IMR-90 (cell line): ENCODE measurements around the gene UBXN6. TPM values are rescaled to one million over a fixed set of nuclear protein-coding genes. Genes with fewer than 3 reads are reported as not detected.

ENCODE experiments used
- ATAC-seq: fragments of 200-7000 bp; cut with Tn5 transposase; 2 replicates; pipeline ENCODE4 v1.9.1; 2020; ENCODE audit warnings: low read depth, mild to moderate bottlenecking, moderate library complexity
- BruUV-seq: library from RNA; stranded (reverse); fragments of 400-500 nt; replicated peaks from 2 replicates; lab custom pipeline; 2021; lab: Mats Ljungman, UMichigan
- CTCF ChIA-PET: fragments of 300-600 bp; formaldehyde crosslinking; extraction: SDS; loops from one replicate; lab custom pipeline; 2021; ENCODE audit warnings: antibody characterized with exemption; lab: Yijun Ruan, JAX
- POLR2A ChIA-PET: fragments of 300-600 bp; sonication (Branson Sonifier 250); formaldehyde crosslinking; loops from one replicate; lab custom pipeline; 2022; ENCODE audit warnings: antibody characterized with exemption; ENCODE audit not compliant: unreplicated experiment; lab: Charles Lee
- DNase-seq: peaks from one replicate; pipeline ENCODE4 v3.0.0; 2013
- H2AFZ ChIP-seq: replicated peaks from 2 replicates; pipeline ENCODE3; 2013; ENCODE audit warnings: low read length, mild to moderate bottlenecking; ENCODE audit not compliant: poor library complexity
- H2AK5ac ChIP-seq: 2 replicates; pipeline ENCODE4 v1.6.1; 2013; ENCODE audit warnings: low read depth, low read length, inconsistent platforms
- H2AK9ac ChIP-seq: replicated peaks from 2 replicates; pipeline ENCODE3; 2013; ENCODE audit warnings: mild to moderate bottlenecking, low read depth, low read length, moderate library complexity; ENCODE audit not compliant: poor library complexity
- H2BK120ac ChIP-seq: 2 replicates; pipeline ENCODE4 v1.6.1; 2013; ENCODE audit warnings: low read depth, low read length, inconsistent platforms
- H2BK15ac ChIP-seq: 3 replicates; pipeline ENCODE4 v1.6.1; 2013; ENCODE audit warnings: low read depth, low read length, inconsistent platforms
- H2BK20ac ChIP-seq: 2 replicates; pipeline ENCODE4 v1.6.1; 2013; ENCODE audit warnings: low read depth, mild to moderate bottlenecking, inconsistent platforms, low read length, moderate library complexity
- H2BK5ac ChIP-seq: 2 replicates; pipeline ENCODE4 v1.6.1; 2013; ENCODE audit warnings: mild to moderate bottlenecking, low read depth, low read length, inconsistent platforms; ENCODE audit not compliant: poor library complexity, severe bottlenecking
- H3K14ac ChIP-seq: replicated peaks from 2 replicates; pipeline ENCODE4 v1.6.1; 2013; ENCODE audit warnings: low read depth, low read length, inconsistent platforms
- H3K18ac ChIP-seq: 2 replicates; pipeline ENCODE4 v1.6.1; 2013; ENCODE audit warnings: low read depth, low read length, control low read depth
- H3K23ac ChIP-seq: 2 replicates; pipeline ENCODE4 v1.6.1; 2013; ENCODE audit warnings: low read depth, low read length, inconsistent platforms
- H3K27ac ChIP-seq: 2 replicates; pipeline ENCODE4 v1.5.1; 2013; ENCODE audit warnings: mild to moderate bottlenecking, control low read depth, low read length; ENCODE audit not compliant: insufficient read depth
- H3K27me3 ChIP-seq: 2 replicates; pipeline ENCODE4 v1.6.1; 2013; ENCODE audit warnings: low read length; ENCODE audit not compliant: control insufficient read depth, insufficient read depth
- H3K36me3 ChIP-seq: 2 replicates; pipeline ENCODE4 v1.6.1; 2013; ENCODE audit warnings: low read length, mixed read lengths; ENCODE audit not compliant: control insufficient read depth, insufficient read depth
- H3K4ac ChIP-seq: 2 replicates; pipeline ENCODE4 v1.6.1; 2013; ENCODE audit warnings: low read depth, low read length, inconsistent platforms
- H3K4me1 ChIP-seq: 2 replicates; pipeline ENCODE4 v1.6.1; 2013; ENCODE audit warnings: low read length, mixed read lengths; ENCODE audit not compliant: control insufficient read depth, insufficient read depth
- H3K4me2 ChIP-seq: 2 replicates; pipeline ENCODE4 v1.6.1; 2013; ENCODE audit warnings: low read depth, mild to moderate bottlenecking, control low read depth, low read length, moderate library complexity
- H3K4me3 ChIP-seq: 2 replicates; pipeline ENCODE4 v1.5.1; 2013; ENCODE audit warnings: low read depth, mild to moderate bottlenecking, control low read depth, low read length, moderate library complexity; ENCODE audit not compliant: insufficient read depth
- H3K56ac ChIP-seq: 2 replicates; pipeline ENCODE4 v1.6.1; 2013; ENCODE audit warnings: low read length, inconsistent platforms; ENCODE audit not compliant: insufficient read depth; ENCODE audit errors: extremely low read depth
- H3K79me1 ChIP-seq, 2 experiments: 2 replicates each; pipeline ENCODE4 v1.6.1; 2013; ENCODE audit warnings: low read length in 2 of 2, inconsistent platforms in 1 of 2, low read depth in 1 of 2
- H3K9ac ChIP-seq: 2 replicates; pipeline ENCODE4 v1.6.1; 2013; ENCODE audit warnings: low read depth, low read length, control low read depth
- H3K9me1 ChIP-seq: 2 replicates; pipeline ENCODE4 v1.6.1; 2013; ENCODE audit warnings: low read length, inconsistent platforms; ENCODE audit not compliant: insufficient read depth
- H3K9me3 ChIP-seq: 2 replicates; pipeline ENCODE4 v1.6.1; 2013; ENCODE audit warnings: low read length; ENCODE audit not compliant: control insufficient read depth, insufficient read depth
- H4K20me1 ChIP-seq: 2 replicates; pipeline ENCODE4 v1.6.1; 2013; ENCODE audit warnings: low read length, inconsistent platforms; ENCODE audit not compliant: insufficient read depth
- H4K5ac ChIP-seq: 2 replicates; pipeline ENCODE4 v1.6.1; 2013; ENCODE audit warnings: mild to moderate bottlenecking, low read depth, low read length, control low read depth
- H4K8ac ChIP-seq, 2 experiments: 2 replicates each; pipeline ENCODE4 v1.6.1; 2013; ENCODE audit warnings: low read depth in 2 of 2, low read length in 2 of 2, control low read depth in 1 of 2, inconsistent platforms in 1 of 2
- H4K91ac ChIP-seq: 2 replicates; pipeline ENCODE4 v1.6.1; 2013; ENCODE audit warnings: low read depth, low read length, inconsistent platforms; ENCODE audit not compliant: insufficient read depth
- FOS ChIP-seq: fragments of 150-350 bp; IDR thresholded peaks from 2 replicates; pipeline ENCODE4 v1.6.1; 2016; ENCODE audit warnings: low read depth, low read length
- RAD21 ChIP-seq: IDR thresholded peaks from 2 replicates; pipeline ENCODE4 v1.6.1; 2012; ENCODE audit warnings: low read length, improper control_type of control experiment
- WGBS, 2 experiments: methylation state at CpG; one replicate each; pipeline versions ENCODE4 v1.1.5 to v1.1.7; 2013; ENCODE audit warnings: missing lambda C conversion rate in 2 of 2; ENCODE audit not compliant: insufficient read length in 1 of 2; ENCODE audit errors: extremely low coverage in 2 of 2; 5-methylcytosine and 5-hydroxymethylcytosine counted together
- dilution Hi-C: fragments of 300-500 bp; cut with HindIII; formaldehyde crosslinking; loops from one replicate; pipeline ENCODE4 v1.14.3; 2018; ENCODE audit warnings: low sequenced_read_pairs; ENCODE audit not compliant: unreplicated experiment
- in situ Hi-C: fragments of 300-500 bp; cut with MboI; formaldehyde crosslinking; loops from 3 replicates; pipeline ENCODE4 v1.14.3; 2019; ENCODE audit warnings: low sequenced_read_pairs, inconsistent platforms, mixed read lengths
- intact Hi-C: fragments of 100-400 bp; cut with micrococcal nuclease; formaldehyde crosslinking; loops from 2 replicates; pipeline ENCODE4 v1.10.0; 2022
- polyA plus RNA-seq, 3 experiments: library from polyadenylated mRNA; depleted of rRNA; stranded (reverse); fragments of >200 nt; gene quantifications; 2 replicates each; pipeline ENCODE4 v1.2.3, GENCODE V29; 2012; ENCODE audit warnings: low replicate concordance in 1 of 3
- total RNA-seq: library from RNA; depleted of rRNA; stranded (reverse); fragments of >200 nt; gene quantifications from 2 replicates; pipeline ENCODE4 v1.2.3, GENCODE V29; 2012

Gene UBXN6
- total and polyA plus RNA-seq, 2 of the 4 experiments (the other 2 are of a cell fraction), result 84.2 to 86.5 TPM

DNA sequence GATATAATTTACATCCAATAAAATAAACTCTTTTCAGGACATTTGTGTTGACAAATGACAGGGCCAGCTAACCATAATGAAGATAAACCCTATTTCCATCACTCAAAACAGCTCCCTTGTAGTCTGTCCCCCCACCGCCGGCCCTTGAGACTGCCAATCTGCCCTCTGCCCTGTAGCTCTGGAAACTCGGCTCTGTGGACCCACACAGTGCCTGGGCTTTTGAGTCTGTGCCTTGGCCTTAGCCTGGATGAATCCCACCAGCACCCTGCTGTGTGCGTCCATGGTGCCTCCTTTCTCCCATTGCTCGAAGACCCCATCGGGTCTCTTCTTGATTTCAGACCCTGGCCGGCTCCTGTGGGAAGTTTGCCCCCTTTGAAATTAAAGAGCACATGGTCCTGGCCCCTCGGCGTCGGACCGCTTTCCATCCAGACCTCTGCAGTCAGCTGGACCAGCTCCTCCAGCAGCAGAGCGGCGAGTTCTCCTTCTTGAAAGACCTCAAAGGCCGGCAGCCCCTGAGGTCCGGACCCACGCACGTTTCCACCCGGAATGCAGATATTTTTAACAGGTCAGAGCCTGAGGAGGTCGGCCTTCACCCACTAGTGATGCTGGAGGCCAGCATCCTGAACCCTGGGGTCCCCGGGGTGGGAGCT, 29.1 kb downstream of the UBXN6 start:
- no peak for DNase-seq
- Histone ChIP-seq H4K8ac (no peak overlapping the region), H4K91ac (no peak overlapping the region), H3K9ac (no peak overlapping the region), H3K27ac (no peak overlapping the region), H3K23ac (no peak overlapping the region), H4K5ac (no peak overlapping the region), H2BK15ac (no peak overlapping the region), H3K4me3 (no peak overlapping the region), H2AK5ac (no peak overlapping the region), H4K20me1 (no peaks in the 10 kb centered on the region), H3K36me3 (peaks cover 21% of the 10 kb centered on the region), H3K14ac (no peak overlapping the region), H3K9me1 (no peaks in the 10 kb centered on the region; the same call in 1 of the 2 replicates), H3K9me3 (no peaks in the 10 kb centered on the region), H2BK20ac (no peak overlapping the region), H2AFZ (no peak overlapping the region), H3K4me2 (no peak overlapping the region), H3K27me3 (no peaks in the 10 kb centered on the region), H2BK5ac (no peak overlapping the region), H3K18ac (no peak overlapping the region), H3K56ac (no peak overlapping the region), H3K4ac (no peak overlapping the region), H2BK120ac (no peak overlapping the region), H3K4me1 (peaks cover 11% of the 10 kb centered on the region; the same call in 1 of the 2 replicates), H2AK9ac (no peak overlapping the region), H3K79me1 (peaks cover 6 to 9% of the 10 kb centered on the region in 2 experiments; a peak in 1 of 4 replicates)
- CTCF ChIA-PET, result no interaction called here
- no TSS peak for BruUV-seq
- no peak for ATAC-seq
- WGBS, 2 experiments, result 87% methylated on average over 12 of the region's 20 CpGs; no CpG with 5 or more reads in 1 of the 2 experiments
- in situ Hi-C loops (no loop called here), dilution Hi-C loops (no loop called here), intact Hi-C loops (no loop called here)
- no peak for TF ChIP-seq FOS
- no peak for TF ChIP-seq RAD21
- POLR2A ChIA-PET, result no interaction called here
